Occipital lobe (tissue), 2 donors: ENCODE results near the gene DOCK10. TPM values are rescaled to one million over a fixed set of nuclear protein-coding genes. Genes with fewer than 3 reads are reported as not detected.

Experiments
- DNase-seq: peaks from one replicate; lab custom pipeline; 2025; lab: John Stamatoyannopoulos, UW
- total RNA-seq: library from RNA; depleted of rRNA; stranded (reverse); fragments of >200 nt; gene quantifications from one replicate; pipeline ENCODE4 v1.2.3, GENCODE V29; 2014

DOCK10 gene
- total RNA-seq, 1 donor from 2014 or later, result 8.3 TPM

GRCh38 chr2:225041207-225041850 is 939 bp downstream of the DOCK10 start:
- peak; percentile 44 for DNase-seq

DNA sequence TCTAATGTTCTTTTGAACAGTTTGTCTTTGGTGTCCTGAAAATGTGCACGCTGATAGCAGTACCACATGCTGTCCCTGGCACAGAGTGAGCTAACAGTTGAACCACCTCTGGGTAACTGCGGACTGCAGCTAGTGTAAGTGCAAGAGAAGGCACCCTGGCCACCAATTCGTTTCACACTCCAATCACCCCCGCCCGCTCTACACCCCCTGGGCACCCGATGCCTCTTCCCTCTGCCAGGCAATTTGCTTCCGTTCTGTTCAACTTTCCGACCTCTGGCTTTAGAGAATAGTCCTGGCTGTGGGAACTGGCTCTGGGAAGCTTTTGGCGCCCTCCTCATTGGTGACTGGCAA is 1.4 kb downstream of the DOCK10 start:
- DNase-seq, result no peak

GRCh38 chr2:225040142-225040541 is 2.1 kb downstream of the DOCK10 start:
- DNase-seq, result no peak

DNA sequence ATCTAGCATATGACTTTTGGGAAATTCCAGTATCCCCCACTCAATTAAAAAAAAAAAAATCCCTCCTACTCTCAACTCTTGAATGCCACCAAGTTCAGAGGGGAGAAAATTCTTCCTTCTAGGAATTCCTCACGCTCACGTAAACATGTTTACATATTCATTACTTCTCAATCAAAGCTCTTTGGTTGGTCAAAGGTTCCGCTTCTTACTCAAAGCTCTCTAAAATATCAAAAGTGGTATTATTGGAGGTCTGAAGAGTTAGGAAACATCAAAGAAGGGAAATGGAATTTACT is 4.1 kb downstream of the DOCK10 start:
- DNase-seq, result no peak

GRCh38 chr2:225037415-225038230 is 4.6 kb downstream of the DOCK10 start:
- no peak for DNase-seq

- DNase-seq, result no peak
Measured at GRCh38 chr2:225036431-225036830, 5.8 kb downstream of the DOCK10 start.

- no peak for DNase-seq
Measured at GRCh38 chr2:225033440-225034318, 8.6 kb downstream of the DOCK10 start.

GRCh38 chr2:225032246-225032645 is 10.0 kb downstream of the DOCK10 start:
- no peak for DNase-seq

DNA sequence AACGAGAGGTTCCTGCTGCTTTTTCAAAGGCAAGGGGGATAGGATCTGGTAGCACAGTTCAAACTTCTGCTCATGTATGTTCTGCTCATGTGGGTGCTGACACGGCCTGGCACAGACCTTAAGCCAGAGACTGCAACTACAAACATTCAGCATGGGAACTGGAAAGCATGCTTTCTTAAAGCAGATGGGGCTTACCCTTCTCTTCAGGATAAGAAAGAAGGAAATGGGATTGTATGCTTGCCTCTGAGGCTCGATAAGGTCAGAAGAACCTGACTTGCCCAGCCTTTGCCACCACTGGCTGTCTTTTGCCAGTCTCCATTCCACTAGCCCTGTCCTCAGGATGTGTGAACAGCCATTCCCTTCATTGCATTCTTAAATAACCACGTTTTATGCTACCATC is 10.7 kb downstream of the DOCK10 start:
- DNase-seq, result no peak

- no peak for DNase-seq
Measured at GRCh38 chr2:225030893-225031292, 11.4 kb downstream of the DOCK10 start.

- DNase-seq, result no peak
Measured at GRCh38 chr2:225030203-225030602, 12.1 kb downstream of the DOCK10 start.

- DNase-seq, result no peak
Measured at GRCh38 chr2:225028572-225028971, 13.7 kb downstream of the DOCK10 start.

DNA sequence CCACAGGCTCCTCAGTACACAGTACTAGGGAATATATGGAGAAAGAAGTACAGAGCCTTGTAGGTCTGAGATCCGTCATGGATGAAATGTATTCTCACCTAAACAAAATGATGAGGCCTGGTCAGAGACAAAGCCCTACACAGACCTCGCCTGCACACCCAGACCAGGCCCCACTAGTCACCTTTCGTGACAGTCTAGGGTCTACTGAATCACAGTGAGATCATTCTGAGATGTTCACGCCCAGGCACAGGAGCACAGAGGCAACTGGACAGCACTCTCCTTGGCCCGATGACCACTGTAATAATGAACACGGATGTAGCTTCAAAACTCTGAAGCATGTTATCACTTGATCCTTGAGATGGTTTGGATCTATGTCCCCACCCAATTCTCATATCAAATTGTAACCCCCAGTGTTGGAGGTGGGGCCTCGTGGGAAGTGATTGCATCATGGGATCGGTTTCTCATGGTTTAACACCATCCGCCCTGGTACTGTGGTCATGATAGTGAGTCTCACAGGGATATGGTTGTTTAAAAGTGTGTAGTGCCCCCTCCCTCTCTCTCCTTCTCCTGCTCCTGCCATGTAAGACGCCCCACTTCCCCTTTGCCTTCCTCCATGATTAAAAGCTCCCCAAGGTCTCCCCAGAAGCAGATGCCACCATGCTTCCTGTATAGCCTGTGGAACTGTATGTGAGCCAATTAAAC is 15.1 kb downstream of the DOCK10 start:
- no peak for DNase-seq

- DNase-seq, result no peak
Measured at GRCh38 chr2:225025917-225026571, 16.2 kb downstream of the DOCK10 start.

- DNase-seq, result no peak
Measured at GRCh38 chr2:225022188-225022587, 20.1 kb downstream of the DOCK10 start.

DNA sequence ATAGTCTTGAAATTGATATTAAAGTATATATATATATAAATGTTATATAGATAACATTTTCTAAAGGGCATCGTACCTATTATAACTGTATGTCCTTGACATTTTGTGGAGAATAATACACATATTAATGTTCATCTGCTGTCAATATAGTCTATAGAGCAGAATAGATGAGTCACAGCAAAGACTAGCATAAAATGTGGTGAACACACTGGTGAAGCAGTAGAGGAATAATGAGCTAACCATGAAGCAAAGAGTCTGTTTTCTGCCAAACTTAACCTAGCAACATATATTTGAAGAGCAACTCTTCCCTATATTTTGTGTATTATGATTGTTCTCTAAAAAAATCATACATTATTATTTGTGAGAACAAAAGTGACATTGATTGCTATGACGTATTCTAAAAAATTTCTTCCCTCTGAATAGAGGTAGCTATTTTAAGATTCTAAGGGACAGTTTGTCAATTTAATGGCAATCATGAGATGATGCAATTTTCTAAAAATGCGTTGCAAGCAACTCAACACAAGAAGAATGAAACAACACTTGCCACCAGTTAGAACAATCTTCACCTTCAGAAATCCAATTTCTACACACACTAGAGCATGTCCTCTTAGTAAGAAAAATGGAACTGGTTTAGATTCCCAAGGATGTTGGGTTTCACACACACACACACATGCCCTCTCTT is 22.0 kb downstream of the DOCK10 start:
- no peak for DNase-seq

GRCh38 chr2:225019105-225019504 is 23.2 kb downstream of the DOCK10 start:
- DNase-seq, result no peak

GRCh38 chr2:225017713-225018112 is 24.6 kb downstream of the DOCK10 start:
- DNase-seq, result no peak

- no peak for DNase-seq
Measured at GRCh38 chr2:225017098-225017685, 25.1 kb downstream of the DOCK10 start.
